ENCODE measurements around the gene ROBO1. TPM values are rescaled to one million over a fixed set of nuclear protein-coding genes. Genes with fewer than 3 reads are reported as not detected.

Gene ROBO1
- total and polyA plus RNA-seq, 2 experiments from 2014 or later, result 18.8 to 31.9 TPM

DNA sequence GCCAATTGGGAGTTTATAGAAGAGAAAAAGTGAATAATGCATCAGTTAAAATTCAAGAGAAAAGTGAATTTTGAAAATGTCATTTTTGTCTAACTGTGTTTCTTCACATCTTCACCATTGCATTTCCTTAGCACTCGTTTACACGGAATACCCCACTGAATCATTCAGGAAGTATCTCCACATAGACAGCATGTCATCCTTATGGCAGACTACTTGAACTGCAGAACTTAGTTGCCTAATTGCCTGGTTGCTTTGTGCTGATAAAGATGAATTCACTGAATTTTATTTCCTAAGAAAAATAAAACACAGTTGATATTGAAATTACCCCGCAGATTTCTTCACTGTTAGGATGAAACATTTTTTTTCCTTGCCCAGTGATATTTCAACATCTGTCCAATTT is 627.1 kb downstream of the ROBO1 start:
- Histone ChIP-seq H2AFZ (no peak overlapping the region), H3K9me3 (ENCODE audit: low read depth) (no peaks in the 10 kb centered on the region), H3K27me3 (replicated peaks; ENCODE audit: insufficient read depth) (no peaks in the 10 kb centered on the region), H3K9me2 (ENCODE audit: insufficient read depth) (no peaks in the 10 kb centered on the region), H4K20me1 (ENCODE audit: insufficient read depth) (no peaks in the 10 kb centered on the region), H3K27ac (peak overlapping the region; percentile 53), H3K79me2 (ENCODE audit: insufficient read depth) (no peaks in the 10 kb centered on the region), H3K4me2 (ENCODE audit: unreplicated experiment) (no peak overlapping the region), H3K36me3 (ENCODE audit: low read depth) (no peaks in the 10 kb centered on the region), H3K4me1 (ENCODE audit: insufficient read depth) (peaks cover 22% of the 10 kb centered on the region), H3K9ac (0 out of 2 replicates have a peak overlapping the region, but pooled peaks have one; percentile 1), H3K4me3 (no peak overlapping the region), H3F3A (ENCODE audit: insufficient read depth) (peaks cover 7% of the 10 kb centered on the region)
- DNase-seq, result peak; percentile 90
- WGBS, 2 experiments (ENCODE audit: low coverage in 1 of 2, low lambda C conversion rate in 2 of 2, missing lambda C conversion rate in 2 of 2), result 5 to 8% methylated on average over 3 of the region's 3 CpGs
- TF ChIP-seq EZH2 (IDR thresholded peaks at IDR 0.05; ENCODE audit: insufficient read depth, poor library complexity, severe bottlenecking), result no peak
- no peak for TF ChIP-seq EZH2phosphoT487 (IDR thresholded peaks at IDR 0.05; ENCODE audit: insufficient read depth, low read depth)
- in situ Hi-C loops (cut with MboI), result no loop called here

DNA sequence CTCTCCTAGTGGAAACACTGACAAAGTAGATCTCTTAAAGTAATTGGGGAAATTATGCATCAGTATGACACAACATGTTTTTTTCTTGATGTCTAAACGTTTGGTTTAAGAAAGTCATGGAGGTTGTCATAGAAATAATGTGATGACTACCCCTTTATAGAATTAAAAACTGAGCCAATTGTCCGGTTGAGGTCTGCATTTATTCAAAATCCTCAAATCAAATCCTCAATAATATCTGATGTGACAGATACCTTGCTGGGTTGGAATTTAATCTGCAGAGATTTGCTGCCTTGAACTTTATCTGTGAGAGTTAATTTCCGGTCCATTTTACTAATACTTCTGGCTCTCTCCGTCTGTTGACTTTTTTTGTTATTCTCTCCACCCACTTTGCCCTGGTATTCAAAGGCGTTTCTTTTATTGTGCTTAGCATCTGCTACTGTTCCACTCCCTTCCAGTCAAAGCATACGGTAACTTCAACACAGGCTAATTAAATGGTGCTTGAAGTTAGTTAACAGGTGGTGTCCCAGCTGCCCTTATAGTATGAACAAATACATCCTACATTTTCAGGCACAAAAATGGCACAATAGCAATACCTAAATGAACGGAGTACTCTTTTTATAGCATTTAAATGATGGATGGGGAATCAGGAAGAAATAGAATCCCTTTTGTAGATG is 628.3 kb downstream of the ROBO1 start:
- peaks cover 22% of the 10 kb centered on the region for H3K4me1 ChIP-seq (ENCODE audit: insufficient read depth)
- peak overlapping the region; percentile 53 for H3K27ac ChIP-seq
- peak overlapping the region; percentile 5 for H3K4me2 ChIP-seq (ENCODE audit: unreplicated experiment)
- no peaks in the 10 kb centered on the region for H3K27me3 ChIP-seq (replicated peaks; ENCODE audit: insufficient read depth)
- no peaks in the 10 kb centered on the region for H4K20me1 ChIP-seq (ENCODE audit: insufficient read depth)
- WGBS, 2 experiments (ENCODE audit: low coverage in 1 of 2, low lambda C conversion rate in 2 of 2, missing lambda C conversion rate in 2 of 2), result 50 to 56% methylated on average over 7 of the region's 7 CpGs
- peak; percentile 78 for DNase-seq
- no peaks in the 10 kb centered on the region for H3K9me2 ChIP-seq (ENCODE audit: insufficient read depth)
- peak overlapping the region; percentile 14; the same call in 1 of the 2 replicates for H2AFZ ChIP-seq
- no peak for TF ChIP-seq EZH2 (IDR thresholded peaks at IDR 0.05; ENCODE audit: insufficient read depth, poor library complexity, severe bottlenecking)
- TF ChIP-seq EZH2phosphoT487 (IDR thresholded peaks at IDR 0.05; ENCODE audit: insufficient read depth, low read depth), result no peak
- in situ Hi-C loops (cut with MboI), result no loop called here
- H3K9ac ChIP-seq, result peak overlapping the region; percentile 32
- peak overlapping the region; percentile 0; the same call in 1 of the 2 replicates for H3K4me3 ChIP-seq
- H3K79me2 ChIP-seq (ENCODE audit: insufficient read depth), result no peaks in the 10 kb centered on the region
- H3K36me3 ChIP-seq (ENCODE audit: low read depth), result no peaks in the 10 kb centered on the region
- H3F3A ChIP-seq (ENCODE audit: insufficient read depth), result peaks cover 7% of the 10 kb centered on the region
- H3K9me3 ChIP-seq (ENCODE audit: low read depth), result no peaks in the 10 kb centered on the region

DNA sequence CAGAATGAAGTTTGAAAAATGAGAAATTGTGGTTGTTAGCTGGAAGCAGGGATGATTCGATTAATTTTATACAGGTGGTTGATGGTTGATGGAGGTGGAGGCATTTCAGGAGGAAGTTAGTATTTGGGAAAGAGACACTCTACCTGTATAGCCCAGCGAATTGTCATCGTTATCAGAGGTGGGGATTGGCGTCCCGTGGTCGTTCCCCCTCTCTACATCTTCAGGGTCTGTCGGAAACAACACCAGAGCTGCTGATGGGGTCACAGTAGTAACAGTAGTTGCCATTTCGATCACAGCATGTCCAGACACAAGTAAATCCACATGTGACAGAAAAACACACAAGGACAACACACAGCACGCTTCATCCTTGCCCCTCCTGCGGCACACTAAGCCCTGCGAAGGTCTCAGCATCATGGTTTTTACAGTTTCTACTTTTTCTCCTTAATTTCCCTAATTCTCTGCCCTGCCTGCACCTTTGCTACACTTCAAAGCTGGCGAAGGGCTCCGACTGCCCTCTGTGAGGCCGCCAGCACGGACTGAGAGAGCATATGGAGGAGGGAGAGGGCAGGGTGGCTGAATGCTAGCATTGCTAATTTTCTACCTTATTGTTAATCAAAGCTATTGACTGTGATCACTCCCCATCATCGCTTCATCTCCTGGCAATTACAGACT is 642.3 kb downstream of the ROBO1 start:
- Histone ChIP-seq H3K79me2 (ENCODE audit: insufficient read depth) (no peaks in the 10 kb centered on the region), H3K9me3 (ENCODE audit: low read depth) (no peaks in the 10 kb centered on the region), H3F3A (ENCODE audit: insufficient read depth) (no peaks in the 10 kb centered on the region), H3K9me2 (ENCODE audit: insufficient read depth) (no peaks in the 10 kb centered on the region), H3K4me3 (no peak overlapping the region), H2AFZ (no peak overlapping the region), H3K36me3 (ENCODE audit: low read depth) (no peaks in the 10 kb centered on the region), H3K9ac (no peak overlapping the region), H4K20me1 (ENCODE audit: insufficient read depth) (no peaks in the 10 kb centered on the region), H3K4me2 (ENCODE audit: unreplicated experiment) (no peak overlapping the region), H3K27ac (no peak overlapping the region), H3K27me3 (replicated peaks; ENCODE audit: insufficient read depth) (no peaks in the 10 kb centered on the region), H3K4me1 (ENCODE audit: insufficient read depth) (no peaks in the 10 kb centered on the region)
- TF ChIP-seq EZH2 (IDR thresholded peaks at IDR 0.05; ENCODE audit: insufficient read depth, poor library complexity, severe bottlenecking) (no peak), EZH2phosphoT487 (IDR thresholded peaks at IDR 0.05; ENCODE audit: insufficient read depth, low read depth) (no peak)
- WGBS, 2 experiments (ENCODE audit: low coverage in 1 of 2, low lambda C conversion rate in 2 of 2, missing lambda C conversion rate in 2 of 2), result 65% methylated on average over 16 of the region's 16 CpGs
- no peak for DNase-seq
- in situ Hi-C loops (cut with MboI), result no loop called here

DNA sequence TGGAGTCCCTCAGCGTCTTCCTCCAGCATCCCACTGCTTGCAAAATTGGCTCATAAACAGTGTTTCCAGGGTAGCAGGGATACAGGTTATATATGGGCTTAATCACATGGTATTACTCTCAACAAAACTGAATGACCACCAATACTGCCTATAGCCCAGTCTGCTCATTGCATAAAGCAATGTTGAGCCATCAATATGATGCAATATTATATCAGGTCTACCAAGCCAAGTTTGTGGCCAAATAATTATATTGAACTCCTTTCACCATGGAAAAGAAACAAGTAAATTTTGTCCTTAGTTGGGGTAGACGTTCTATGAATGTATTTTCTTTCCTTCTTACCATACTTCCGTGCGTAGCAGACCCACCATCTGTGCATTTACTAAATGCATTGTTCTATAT is 652.3 kb downstream of the ROBO1 start:
- Histone ChIP-seq H3K27ac (no peak overlapping the region), H4K20me1 (ENCODE audit: insufficient read depth) (no peaks in the 10 kb centered on the region), H3K27me3 (replicated peaks; ENCODE audit: insufficient read depth) (no peaks in the 10 kb centered on the region), H3K4me3 (no peak overlapping the region), H2AFZ (no peak overlapping the region), H3K9me3 (ENCODE audit: low read depth) (no peaks in the 10 kb centered on the region), H3K9ac (no peak overlapping the region), H3F3A (ENCODE audit: insufficient read depth) (no peaks in the 10 kb centered on the region), H3K79me2 (ENCODE audit: insufficient read depth) (no peaks in the 10 kb centered on the region), H3K36me3 (ENCODE audit: low read depth) (no peaks in the 10 kb centered on the region), H3K9me2 (ENCODE audit: insufficient read depth) (no peaks in the 10 kb centered on the region), H3K4me1 (ENCODE audit: insufficient read depth) (peaks cover 3% of the 10 kb centered on the region; the same call in 1 of the 2 replicates), H3K4me2 (ENCODE audit: unreplicated experiment) (no peak overlapping the region)
- no peak for DNase-seq
- no peak for TF ChIP-seq EZH2phosphoT487 (IDR thresholded peaks at IDR 0.05; ENCODE audit: insufficient read depth, low read depth)
- no peak for TF ChIP-seq EZH2 (IDR thresholded peaks at IDR 0.05; ENCODE audit: insufficient read depth, poor library complexity, severe bottlenecking)
- in situ Hi-C loops (cut with MboI), result no loop called here
- 77 to 81% methylated on average over 4 of the region's 4 CpGs for WGBS, 2 experiments (ENCODE audit: low coverage in 1 of 2, low lambda C conversion rate in 2 of 2, missing lambda C conversion rate in 2 of 2)
